GM12878 (cell line): ENCODE data around the gene UBE2Q2. TPM values are rescaled to one million over a fixed set of nuclear protein-coding genes. Genes with fewer than 3 reads are reported as not detected.

Experiments
- ATAC-seq: fragments of 200-7000 bp; cut with Tn5 transposase; 3 replicates; pipeline ENCODE4 v1.9.1; 2020; ENCODE audit warnings: mild to moderate bottlenecking, moderate library complexity
- BruUV-seq: library from RNA; stranded (reverse); fragments of 400-500 nt; replicated peaks from 2 replicates; lab custom pipeline; 2021; lab: Mats Ljungman, UMichigan
- CTCF ChIA-PET: fragments of 300-600 bp; sonication (Branson Sonifier 250); formaldehyde crosslinking; extraction: SDS; loops from one replicate; lab custom pipeline; 2021; ENCODE audit warnings: inconsistent platforms; lab: Yijun Ruan, JAX
- POLR2A ChIA-PET: fragments of 350-600 bp; formaldehyde crosslinking; extraction: SDS; loops from one replicate; lab custom pipeline; 2021; ENCODE audit warnings: inconsistent platforms; lab: Charles Lee
- RAD21 ChIA-PET: fragments of 300-600 bp; sonication (Branson Sonifier 250); formaldehyde crosslinking; loops from one replicate; lab custom pipeline; 2023; ENCODE audit warnings: antibody characterized with exemption; ENCODE audit not compliant: unreplicated experiment; lab: Charles Lee
- SMC1A ChIA-PET: fragments of 300-600 bp; sonication (Branson Sonifier 250); formaldehyde crosslinking; loops from one replicate; lab custom pipeline; 2023; ENCODE audit not compliant: unreplicated experiment, uncharacterized antibody; lab: Charles Lee
- DNase-seq: peaks from one replicate; pipeline ENCODE4 v3.0.0-alpha.2; 2011; ENCODE audit warnings: low read depth, low spot score
- FAIRE-seq: peaks from 3 replicates; lab custom pipeline; 2011; peaks lifted over from hg19 to GRCh38; lab: Jason Lieb, UNC
- H2AFZ ChIP-seq: 2 replicates; pipeline ENCODE4 v1.6.0; 2011; ENCODE audit warnings: low read depth, low read length, control low read depth; ENCODE audit not compliant: control insufficient read depth
- H3K27ac ChIP-seq: 2 replicates; pipeline ENCODE4 v1.5.1; 2011; ENCODE audit warnings: control low read depth; ENCODE audit not compliant: control insufficient read depth, insufficient read depth
- H3K27me3 ChIP-seq, 2 experiments: replicated peaks in 1 of 2; 2 replicates each; pipeline versions ENCODE4 v1.6.0 to v1.6.1; 2011; ENCODE audit warnings: low read length in 1 of 2; ENCODE audit not compliant: control insufficient read depth in 2 of 2, insufficient read depth in 2 of 2
- H3K36me3 ChIP-seq, 2 experiments: 2 replicates each; pipeline ENCODE4 v1.5.1; 2011; ENCODE audit warnings: low read length in 1 of 2; ENCODE audit not compliant: control insufficient read depth in 2 of 2, insufficient read depth in 2 of 2
- H3K4me1 ChIP-seq: 2 replicates; pipeline ENCODE4 v1.6.1; 2011; ENCODE audit warnings: mild to moderate bottlenecking, low read length, moderate library complexity, mixed read lengths; ENCODE audit not compliant: control insufficient read depth, insufficient read depth
- H3K4me2 ChIP-seq: 2 replicates; pipeline ENCODE4 v1.6.0; 2011; ENCODE audit warnings: control low read depth; ENCODE audit not compliant: control insufficient read depth, insufficient read depth
- H3K4me3 ChIP-seq: fragments of 200-600 bp; sonication (generic); 2 replicates; pipeline ENCODE4 v1.5.1; 2016
- H3K79me2 ChIP-seq: 2 replicates; pipeline ENCODE4 v1.6.0; 2011; ENCODE audit warnings: low read length; ENCODE audit not compliant: control insufficient read depth, insufficient read depth
- H3K9ac ChIP-seq: 2 replicates; pipeline ENCODE4 v1.8.0; 2011; ENCODE audit warnings: low read length, control low read depth, mixed read lengths; ENCODE audit not compliant: control insufficient read depth, insufficient read depth
- H3K9me3 ChIP-seq: replicated peaks from 3 replicates; pipeline ENCODE4 v1.5.1; 2011; ENCODE audit warnings: mild to moderate bottlenecking, low read length; ENCODE audit not compliant: control insufficient read depth, insufficient read depth
- H4K20me1 ChIP-seq: 2 replicates; pipeline ENCODE4 v1.6.0; 2011; ENCODE audit not compliant: control insufficient read depth, insufficient read depth
- ASH2L ChIP-seq: fragments of 300-600, 200-600 bp; sonication (generic); IDR thresholded peaks from 2 replicates; pipeline ENCODE4 v1.6.1; 2017; ENCODE audit warnings: low read depth, mild to moderate bottlenecking, borderline replicate concordance
- ATF2 ChIP-seq: IDR thresholded peaks from 2 replicates; pipeline ENCODE4 v1.6.1; 2012; ENCODE audit warnings: low read length, inconsistent platforms
- BACH1 ChIP-seq: fragments of 450-650 bp; IDR thresholded peaks from 2 replicates; pipeline ENCODE4 v1.6.1; 2017; ENCODE audit warnings: mild to moderate bottlenecking, borderline replicate concordance
- BRCA1 ChIP-seq: IDR thresholded peaks from 2 replicates; pipeline ENCODE4 v1.6.1; 2011; ENCODE audit warnings: low read depth, low read length, improper control_type of control experiment
- CHD2 ChIP-seq: IDR thresholded peaks from 2 replicates; pipeline ENCODE4 v1.6.1; 2011; ENCODE audit warnings: low read depth, low read length, improper control_type of control experiment, borderline replicate concordance
- CREB1 ChIP-seq: IDR thresholded peaks from 2 replicates; pipeline ENCODE4 v1.6.1; 2012; ENCODE audit warnings: low read depth, mild to moderate bottlenecking, inconsistent platforms
- DPF2 ChIP-seq: fragments of 450-650 bp; IDR thresholded peaks from 2 replicates; pipeline ENCODE4 v1.6.1; 2017; ENCODE audit warnings: mild to moderate bottlenecking
- FOS ChIP-seq: IDR thresholded peaks from 3 replicates; pipeline ENCODE4 v1.6.1; 2011; ENCODE audit warnings: borderline replicate concordance; ENCODE audit not compliant: insufficient read length; ENCODE audit errors: extremely low read depth
- NR2F1 ChIP-seq: fragments of 450-650 bp; conservative IDR thresholded peaks from 2 replicates; pipeline ENCODE4 v1.6.1; 2017; ENCODE audit warnings: mild to moderate bottlenecking
- PML ChIP-seq: IDR thresholded peaks from 2 replicates; pipeline ENCODE4 v1.6.1; 2012; ENCODE audit warnings: low read length, inconsistent platforms
- RAD51 ChIP-seq: fragments of 450-650 bp; IDR thresholded peaks from 2 replicates; pipeline ENCODE4 v1.6.1; 2016; ENCODE audit warnings: moderate library complexity, mild to moderate bottlenecking, inconsistent platforms
- TBL1XR1 ChIP-seq: IDR thresholded peaks from 2 replicates; pipeline ENCODE4 v1.6.1; 2012; ENCODE audit warnings: low read depth, low read length, improper control_type of control experiment
- TCF3 ChIP-seq: IDR thresholded peaks from 2 replicates; pipeline ENCODE4 v1.6.1; 2012; ENCODE audit warnings: low read depth, mild to moderate bottlenecking, low read length, borderline replicate concordance; ENCODE audit not compliant: insufficient read depth
- ZNF274 ChIP-seq: IDR thresholded peaks from one replicate; pipeline ENCODE4 v1.8.0; 2011; ENCODE audit not compliant: insufficient read length, insufficient read depth
- WGBS: methylation state at CpG from one replicate; pipeline ENCODE4 v1.1.6; 2016; ENCODE audit warnings: low lambda C conversion rate; ENCODE audit not compliant: insufficient replicate concordance, insufficient coverage; ENCODE audit errors: missing lambda C conversion rate; 5-methylcytosine and 5-hydroxymethylcytosine counted together
- in situ Hi-C: fragments of 300-500 bp; cut with MboI; formaldehyde crosslinking; loops from 9 replicates; pipeline ENCODE4 v1.14.3; 2018; ENCODE audit warnings: mixed read lengths
- intact Hi-C: fragments of 100-400 bp; cut with micrococcal nuclease; formaldehyde crosslinking; loops from one replicate; pipeline ENCODE4 v1.14.2; 2022; ENCODE audit not compliant: unreplicated experiment
- polyA plus RNA-seq, 11 experiments: library from polyadenylated mRNA; depleted of rRNA in 4 of 11; unstranded in 6 of 11; stranded (reverse) in 5 of 11; fragments of >200 nt; fragmentation: Nextera tagmentation in 4 of 11; fragmentation: Illumina TruSeq in 1 of 11; extraction: Ambion mirVana in 4 of 11; extraction: Trizol in 1 of 11; gene quantifications; 1 replicate in 1 of 11; 2 replicates in 10 of 11; pipeline versions ENCODE4 v1.2.1 to v1.2.3, GENCODE V29; 2011 to 2016; ENCODE audit warnings: inconsistent platforms in 2 of 11, missing spikeins in 2 of 11, low read depth in 1 of 11
- total RNA-seq, 4 experiments: library from RNA; depleted of rRNA in 3 of 4; stranded (reverse); fragments of >200 nt in 3 of 4; fragmentation: Illumina TruSeq in 1 of 4; extraction: Trizol in 1 of 4; gene quantifications; 2 replicates each; pipeline versions ENCODE4 v1.2.1 to v1.2.3, GENCODE V29; 2013 to 2021
- TF ChIP-seq, protein P1 (sequence below): fragments of 450-650 bp; formaldehyde crosslinking; IDR thresholded peaks from 2 replicates; pipeline ENCODE4 v1.4.0; 2022; ENCODE audit warnings: mild to moderate bottlenecking, moderate library complexity
- TF ChIP-seq, protein P2 (sequence below): fragments of 450-650 bp; IDR thresholded peaks from 2 replicates; pipeline ENCODE4 v1.6.1; 2016; ENCODE audit warnings: mild to moderate bottlenecking
- TF ChIP-seq, protein P3 (sequence below): fragments of 450-650 bp; IDR thresholded peaks from 2 replicates; pipeline ENCODE4 v1.6.1; 2017; ENCODE audit warnings: antibody characterized with exemption, mild to moderate bottlenecking, moderate library complexity

UBE2Q2 gene
- total and polyA plus RNA-seq, 10 of the 15 experiments (the other 5 are each of a cell fraction or from before 2014, with no cell fraction given), result 11.1 to 31.9 (median 21.6) TPM

DNA sequence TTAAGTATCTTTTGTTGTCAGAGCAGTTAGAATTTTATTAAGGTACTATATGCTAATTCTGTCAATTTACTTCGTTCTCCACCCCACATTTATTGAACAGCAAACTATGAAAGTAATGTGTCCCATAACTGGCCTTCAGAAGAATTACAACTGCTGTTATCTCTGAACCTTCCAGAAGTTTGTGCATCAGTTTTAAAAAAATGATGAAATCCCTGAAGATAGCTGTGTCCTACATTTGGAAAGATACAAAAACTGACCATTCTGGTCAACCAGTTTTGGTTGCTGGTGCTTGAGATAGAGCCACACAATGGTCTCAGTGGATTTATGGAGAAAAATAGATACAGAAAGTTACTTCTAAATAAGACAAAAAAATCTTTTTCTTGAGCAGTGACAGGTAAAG is 5.9 kb downstream of the UBE2Q2 start:
- H3K4me1 ChIP-seq, result peaks cover 7% of the 10 kb centered on the region; the same call in 1 of the 2 replicates
- H3K9me3 ChIP-seq, result no peaks in the 10 kb centered on the region
- H3K27ac ChIP-seq, result no peak overlapping the region
- ATAC-seq (no peak), FAIRE-seq (no peak), DNase-seq (no peak)
- H3K4me3 ChIP-seq, result no peak overlapping the region
- ChIA-PET POLR2A (no interaction called here), SMC1A (interaction anchor here (0.8 to 2.1 kb wide), 3 partner anchors 11 to 82 kb away, joined by 4 to 9 read pairs (median 6); no protein-coding TSS in a partner anchor), CTCF (interaction anchor here (1.2 kb wide), 1 partner anchor 39 kb away, joined by 3 read pairs; no protein-coding TSS in a partner anchor), RAD21 (interaction anchor here (1.3 to 1.5 kb wide), 2 partner anchors 26 to 33 kb away, joined by 3 read pairs; no protein-coding TSS in a partner anchor)
- no peak overlapping the region for H3K9ac ChIP-seq
- H3K36me3 ChIP-seq, result no peaks in the 10 kb centered on the region
- no peaks in the 10 kb centered on the region for H3K27me3 ChIP-seq
- H3K4me2 ChIP-seq, result no peak overlapping the region
- peaks cover 70% of the 10 kb centered on the region for H3K79me2 ChIP-seq
- 96% methylated on average over 1 of the region's 1 CpG for WGBS
- no TSS peak for BruUV-seq
- no peaks in the 10 kb centered on the region for H4K20me1 ChIP-seq
- in situ Hi-C loops (no loop called here), intact Hi-C loops (loop anchor here (5.0 kb wide), 1 partner anchor 53 kb away; the partner anchor contains the start of gene FBXO22)
- TF ChIP-seq, protein P1, sequence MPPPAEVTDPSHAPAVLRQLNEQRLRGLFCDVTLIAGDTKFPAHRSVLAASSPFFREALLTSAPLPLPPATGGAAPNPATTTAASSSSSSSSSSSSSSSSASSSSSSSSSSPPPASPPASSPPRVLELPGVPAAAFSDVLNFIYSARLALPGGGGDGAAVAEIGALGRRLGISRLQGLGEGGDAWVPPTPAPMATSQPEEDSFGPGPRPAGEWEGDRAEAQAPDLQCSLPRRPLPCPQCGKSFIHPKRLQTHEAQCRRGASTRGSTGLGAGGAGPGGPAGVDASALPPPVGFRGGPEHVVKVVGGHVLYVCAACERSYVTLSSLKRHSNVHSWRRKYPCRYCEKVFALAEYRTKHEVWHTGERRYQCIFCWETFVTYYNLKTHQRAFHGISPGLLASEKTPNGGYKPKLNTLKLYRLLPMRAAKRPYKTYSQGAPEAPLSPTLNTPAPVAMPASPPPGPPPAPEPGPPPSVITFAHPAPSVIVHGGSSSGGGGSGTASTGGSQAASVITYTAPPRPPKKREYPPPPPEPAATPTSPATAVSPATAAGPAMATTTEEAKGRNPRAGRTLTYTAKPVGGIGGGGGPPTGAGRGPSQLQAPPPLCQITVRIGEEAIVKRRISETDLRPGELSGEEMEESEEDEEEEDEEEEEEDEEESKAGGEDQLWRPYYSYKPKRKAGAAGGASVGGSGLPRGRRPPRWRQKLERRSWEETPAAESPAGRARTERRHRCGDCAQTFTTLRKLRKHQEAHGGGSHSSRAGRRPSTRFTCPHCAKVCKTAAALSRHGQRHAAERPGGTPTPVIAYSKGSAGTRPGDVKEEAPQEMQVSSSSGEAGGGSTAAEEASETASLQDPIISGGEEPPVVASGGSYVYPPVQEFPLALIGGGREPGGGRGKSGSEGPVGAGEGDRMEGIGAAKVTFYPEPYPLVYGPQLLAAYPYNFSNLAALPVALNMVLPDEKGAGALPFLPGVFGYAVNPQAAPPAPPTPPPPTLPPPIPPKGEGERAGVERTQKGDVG (CRISPR knock-in tag), result no peak
- TF ChIP-seq TCF3 (no peak), CHD2 (no peak), TBL1XR1 (no peak), BACH1 (no peak), BRCA1 (no peak), CREB1 (no peak), PML (no peak), ASH2L (no peak), FOS (no peak), ZNF274 (no peak), DPF2 (no peak), NR2F1 (no peak), ATF2 (no peak), RAD51 (no peak)
- TF ChIP-seq, protein P2, sequence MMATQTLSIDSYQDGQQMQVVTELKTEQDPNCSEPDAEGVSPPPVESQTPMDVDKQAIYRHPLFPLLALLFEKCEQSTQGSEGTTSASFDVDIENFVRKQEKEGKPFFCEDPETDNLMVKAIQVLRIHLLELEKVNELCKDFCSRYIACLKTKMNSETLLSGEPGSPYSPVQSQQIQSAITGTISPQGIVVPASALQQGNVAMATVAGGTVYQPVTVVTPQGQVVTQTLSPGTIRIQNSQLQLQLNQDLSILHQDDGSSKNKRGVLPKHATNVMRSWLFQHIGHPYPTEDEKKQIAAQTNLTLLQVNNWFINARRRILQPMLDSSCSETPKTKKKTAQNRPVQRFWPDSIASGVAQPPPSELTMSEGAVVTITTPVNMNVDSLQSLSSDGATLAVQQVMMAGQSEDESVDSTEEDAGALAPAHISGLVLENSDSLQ, result no peak
- TF ChIP-seq, protein P3, sequence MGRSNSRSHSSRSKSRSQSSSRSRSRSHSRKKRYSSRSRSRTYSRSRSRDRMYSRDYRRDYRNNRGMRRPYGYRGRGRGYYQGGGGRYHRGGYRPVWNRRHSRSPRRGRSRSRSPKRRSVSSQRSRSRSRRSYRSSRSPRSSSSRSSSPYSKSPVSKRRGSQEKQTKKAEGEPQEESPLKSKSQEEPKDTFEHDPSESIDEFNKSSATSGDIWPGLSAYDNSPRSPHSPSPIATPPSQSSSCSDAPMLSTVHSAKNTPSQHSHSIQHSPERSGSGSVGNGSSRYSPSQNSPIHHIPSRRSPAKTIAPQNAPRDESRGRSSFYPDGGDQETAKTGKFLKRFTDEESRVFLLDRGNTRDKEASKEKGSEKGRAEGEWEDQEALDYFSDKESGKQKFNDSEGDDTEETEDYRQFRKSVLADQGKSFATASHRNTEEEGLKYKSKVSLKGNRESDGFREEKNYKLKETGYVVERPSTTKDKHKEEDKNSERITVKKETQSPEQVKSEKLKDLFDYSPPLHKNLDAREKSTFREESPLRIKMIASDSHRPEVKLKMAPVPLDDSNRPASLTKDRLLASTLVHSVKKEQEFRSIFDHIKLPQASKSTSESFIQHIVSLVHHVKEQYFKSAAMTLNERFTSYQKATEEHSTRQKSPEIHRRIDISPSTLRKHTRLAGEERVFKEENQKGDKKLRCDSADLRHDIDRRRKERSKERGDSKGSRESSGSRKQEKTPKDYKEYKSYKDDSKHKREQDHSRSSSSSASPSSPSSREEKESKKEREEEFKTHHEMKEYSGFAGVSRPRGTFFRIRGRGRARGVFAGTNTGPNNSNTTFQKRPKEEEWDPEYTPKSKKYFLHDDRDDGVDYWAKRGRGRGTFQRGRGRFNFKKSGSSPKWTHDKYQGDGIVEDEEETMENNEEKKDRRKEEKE, result no peak
- no peak overlapping the region for H2AFZ ChIP-seq
